Measurements from ENCODE around the gene ERBB4. TPM values are rescaled to one million over a fixed set of nuclear protein-coding genes. Genes with fewer than 3 reads are reported as not detected.
"Not testable (repeated sequence)": the region's sequence is repeated elsewhere in the genome, so short reads cannot be mapped to it uniquely, and the experiment has no call there.

The ERBB4 gene
- polyA plus RNA-seq, 6 donors from 2014 or later, result not detected

DNA sequence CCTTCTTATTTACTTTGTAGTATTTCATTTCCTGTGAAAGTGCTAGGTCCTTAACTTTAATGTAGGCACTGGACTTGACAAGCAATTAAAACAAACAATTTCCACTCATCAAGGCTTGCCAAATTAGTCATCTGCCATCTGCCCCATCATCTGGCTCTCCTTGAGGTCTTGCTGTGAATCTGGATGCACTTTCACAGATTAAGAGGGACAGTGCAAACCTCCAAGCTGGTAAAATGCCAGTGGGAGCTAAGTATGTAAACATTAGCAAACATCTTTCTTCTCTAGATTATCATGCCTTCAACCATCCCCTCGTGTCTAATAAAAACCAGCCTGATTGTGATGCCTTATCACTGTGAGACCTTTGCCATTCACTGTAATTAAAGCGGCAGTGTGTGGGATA lies 402.9 kb downstream of the ERBB4 start:
- DNase-seq, result no peak
- Mint-ChIP-seq H3K4me1 (no peaks in the 10 kb centered on the region), H3K36me3 (no peaks in the 10 kb centered on the region), H3K27me3 (no peaks in the 10 kb centered on the region), H3K9me3 (peaks cover 0 to 3% (median 0%) of the 10 kb centered on the region in 7 donors), H3K4me3 (no peak overlapping the region), H3K27ac (no peak overlapping the region)
- no peak for ATAC-seq (ENCODE audit: low read depth in 2 of 2)

- Mint-ChIP-seq H3K27ac (no peak overlapping the region), H3K36me3 (no peaks in the 10 kb centered on the region), H3K4me1 (no peaks in the 10 kb centered on the region), H3K9me3 (peaks cover 0 to 3% (median 0%) of the 10 kb centered on the region in 7 donors), H3K4me3 (no peak overlapping the region), H3K27me3 (no peaks in the 10 kb centered on the region)
- DNase-seq (no peak), ATAC-seq (ENCODE audit: low read depth in 2 of 2) (no peak)
Measured at GRCh38 chr2:212133337-212133736, 405.3 kb downstream of the ERBB4 start.

- ATAC-seq (ENCODE audit: low read depth in 2 of 2), result no peak
- no peak overlapping the region for H3K27ac Mint-ChIP-seq
- no peak overlapping the region for H3K4me3 Mint-ChIP-seq
- H3K27me3 Mint-ChIP-seq, result no peaks in the 10 kb centered on the region
- H3K9me3 Mint-ChIP-seq, result peaks cover 0 to 3% (median 0%) of the 10 kb centered on the region in 7 donors
- H3K4me1 Mint-ChIP-seq, result no peaks in the 10 kb centered on the region
- no peaks in the 10 kb centered on the region for H3K36me3 Mint-ChIP-seq
- no peak for DNase-seq
Measured at GRCh38 chr2:212124598-212124997, 414.0 kb downstream of the ERBB4 start.

DNA sequence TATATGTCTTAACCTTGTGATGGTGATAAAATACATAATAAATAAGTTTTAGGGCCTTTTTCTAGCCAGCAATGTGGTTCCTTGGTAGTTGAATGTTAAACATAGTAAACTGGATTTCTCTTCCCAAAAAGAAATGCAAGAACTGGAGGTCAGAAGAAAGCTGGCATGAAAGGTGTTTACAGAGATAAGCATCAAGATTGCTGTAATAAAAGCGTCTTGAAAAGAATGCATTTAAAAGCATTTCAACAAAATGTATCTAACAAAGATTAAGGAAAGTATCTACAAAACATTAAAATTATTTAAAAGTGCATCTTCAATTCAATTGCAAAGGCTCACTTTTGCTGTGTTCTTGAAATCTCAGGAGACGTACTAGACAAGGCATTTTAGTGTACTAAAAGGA lies 419.0 kb downstream of the ERBB4 start:
- no peaks in the 10 kb centered on the region for H3K4me1 Mint-ChIP-seq
- no peak for DNase-seq
- H3K4me3 Mint-ChIP-seq, result no peak overlapping the region
- H3K36me3 Mint-ChIP-seq, result no peaks in the 10 kb centered on the region
- ATAC-seq (ENCODE audit: low read depth in 2 of 2), result no peak
- no peaks in the 10 kb centered on the region for H3K27me3 Mint-ChIP-seq
- no peak overlapping the region for H3K27ac Mint-ChIP-seq
- peaks cover 0 to 1% (median 0%) of the 10 kb centered on the region in 7 donors for H3K9me3 Mint-ChIP-seq

DNA sequence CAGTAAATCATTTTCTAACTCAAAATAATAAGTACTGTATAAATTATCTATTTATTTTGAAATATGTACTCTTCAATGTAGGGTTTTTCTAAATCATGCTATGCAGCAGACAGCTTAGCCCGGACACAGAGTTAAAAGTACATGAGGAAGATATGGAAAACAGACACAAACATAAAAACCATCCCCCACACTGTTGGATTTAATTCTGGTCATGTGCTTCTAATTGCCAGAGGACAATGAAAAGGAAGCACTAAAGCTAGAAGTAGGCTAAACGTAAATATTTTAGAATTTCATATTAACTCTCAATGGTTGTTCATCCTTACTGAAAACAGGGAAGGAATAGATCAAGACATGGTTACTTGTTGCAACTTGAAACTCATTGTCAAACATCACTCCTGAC lies 420.7 kb downstream of the ERBB4 start:
- Mint-ChIP-seq H3K4me3 (no peak overlapping the region), H3K9me3 (no peaks in the 10 kb centered on the region), H3K36me3 (no peaks in the 10 kb centered on the region), H3K27ac (no peak overlapping the region), H3K4me1 (no peaks in the 10 kb centered on the region), H3K27me3 (no peaks in the 10 kb centered on the region)
- no peak for ATAC-seq (ENCODE audit: low read depth in 2 of 2)
- no peak for DNase-seq

DNA sequence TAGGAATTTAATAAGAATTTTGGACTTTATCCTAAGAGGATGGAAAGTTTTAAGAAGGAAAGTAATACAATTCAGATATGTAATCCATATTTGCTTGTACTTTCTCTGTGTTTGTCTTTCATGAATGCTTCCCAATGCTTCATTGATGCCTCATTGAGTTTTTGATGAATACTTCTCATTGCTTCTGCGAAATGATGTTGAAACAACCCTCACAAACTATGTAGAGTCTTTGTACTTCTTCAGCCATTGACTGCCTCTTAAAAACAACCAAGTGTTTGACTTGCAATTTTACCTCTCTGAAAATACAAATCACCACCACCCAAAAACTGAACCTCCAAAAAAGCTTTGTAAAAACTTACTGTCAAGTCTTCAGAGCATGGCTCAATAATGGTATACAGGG lies 424.1 kb downstream of the ERBB4 start:
- peaks cover 0 to 3% (median 0%) of the 10 kb centered on the region in 3 donors for H3K27me3 Mint-ChIP-seq

GRCh38 chr2:212112401-212112800 lies 426.2 kb downstream of the ERBB4 start:
- no peaks in the 10 kb centered on the region for H3K36me3 Mint-ChIP-seq
- peaks cover 0 to 3% (median 0%) of the 10 kb centered on the region in 3 donors for H3K27me3 Mint-ChIP-seq
- H3K27ac Mint-ChIP-seq, result no peak overlapping the region
- peaks cover 0 to 5% (median 0%) of the 10 kb centered on the region in 7 donors for H3K9me3 Mint-ChIP-seq
- no peak for ATAC-seq (ENCODE audit: low read depth in 2 of 2)
- H3K4me3 Mint-ChIP-seq, result no peak overlapping the region
- no peaks in the 10 kb centered on the region for H3K4me1 Mint-ChIP-seq
- no peak for DNase-seq

More for the DNA sequence above, 424.1 kb downstream of the ERBB4 start:
- Mint-ChIP-seq H3K36me3 (no peaks in the 10 kb centered on the region), H3K4me1 (no peaks in the 10 kb centered on the region), H3K9me3 (peaks cover 0 to 1% (median 0%) of the 10 kb centered on the region in 7 donors), H3K4me3 (no peak overlapping the region), H3K27ac (no peak overlapping the region)
- DNase-seq, result no peak
- no peak for ATAC-seq (ENCODE audit: low read depth in 2 of 2)

DNA sequence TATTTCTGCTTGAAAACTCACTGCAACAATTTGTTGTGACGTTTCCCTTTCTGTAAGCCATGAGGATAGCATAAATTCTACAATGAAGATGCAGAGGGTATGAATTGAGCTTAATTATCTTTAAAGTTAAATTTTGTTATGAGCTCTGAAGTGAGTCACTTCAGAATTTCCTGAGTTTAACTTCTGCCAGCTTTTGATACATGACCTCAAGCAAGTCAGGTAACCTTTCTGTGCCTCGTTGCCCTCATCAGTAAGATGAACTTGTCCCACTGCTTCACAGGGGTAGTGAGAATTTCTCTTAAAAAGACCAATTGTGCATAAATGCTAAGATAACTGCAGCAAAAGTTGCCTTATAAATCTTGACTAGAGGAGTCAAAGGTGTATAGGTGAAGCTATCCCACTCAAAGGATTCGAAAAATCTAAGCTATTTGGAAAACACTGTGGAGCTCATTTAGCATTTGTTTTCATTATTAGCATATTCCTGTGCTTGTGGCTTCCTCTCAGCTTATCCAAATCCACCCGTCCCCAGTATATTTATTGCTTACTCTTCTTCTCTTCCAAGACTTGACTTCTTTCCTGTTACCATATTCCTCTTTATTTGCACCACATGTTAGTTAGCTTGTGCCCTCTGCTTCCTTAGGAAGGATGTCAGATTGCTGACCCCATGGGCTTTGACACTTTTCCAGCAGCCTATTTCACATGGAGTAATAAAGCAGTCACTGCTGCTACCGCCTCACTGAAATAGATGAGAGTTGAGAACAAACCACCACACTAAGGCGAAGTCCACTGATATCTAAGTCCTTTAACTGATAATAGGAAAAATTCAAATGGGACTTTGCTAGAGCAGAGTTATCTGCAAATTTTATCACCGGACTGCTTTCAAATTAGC lies 428.6 kb downstream of the ERBB4 start:
- Mint-ChIP-seq H3K9me3 (peaks cover 0 to 16% (median 5%) of the 10 kb centered on the region in 7 donors), H3K4me1 (no peaks in the 10 kb centered on the region), H3K27ac (no peak overlapping the region), H3K4me3 (no peak overlapping the region), H3K27me3 (peaks cover 0 to 3% (median 0%) of the 10 kb centered on the region in 3 donors), H3K36me3 (no peaks in the 10 kb centered on the region)
- DNase-seq (no peak), ATAC-seq (ENCODE audit: low read depth in 2 of 2) (no peak)

DNA sequence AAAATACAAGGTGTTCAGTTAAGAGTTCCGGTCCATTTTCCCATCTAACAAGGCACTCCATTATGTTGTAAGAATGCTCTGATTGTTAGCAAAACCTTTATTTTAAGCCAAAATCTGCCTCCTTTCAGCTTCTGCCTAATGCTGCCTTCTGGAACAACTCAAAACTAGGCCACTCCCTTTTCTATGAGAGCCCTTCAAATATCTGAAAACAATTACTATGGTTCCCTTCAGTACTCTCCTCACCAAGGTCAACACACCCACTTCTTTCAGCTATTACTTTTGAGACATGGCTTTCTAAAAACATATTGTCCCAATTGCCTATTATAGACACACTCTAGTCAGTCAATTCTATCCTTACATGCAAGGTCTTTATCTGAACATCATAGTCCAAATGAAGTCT lies 429.4 kb downstream of the ERBB4 start:
- no peaks in the 10 kb centered on the region for H3K4me1 Mint-ChIP-seq
- H3K9me3 Mint-ChIP-seq, result peaks cover 0 to 16% (median 5%) of the 10 kb centered on the region in 7 donors
- peaks cover 0 to 3% (median 0%) of the 10 kb centered on the region in 3 donors for H3K27me3 Mint-ChIP-seq
- no peak overlapping the region for H3K4me3 Mint-ChIP-seq
- H3K27ac Mint-ChIP-seq, result no peak overlapping the region
- ATAC-seq (ENCODE audit: low read depth in 2 of 2), result no peak
- no peaks in the 10 kb centered on the region for H3K36me3 Mint-ChIP-seq
- DNase-seq, result no peak

DNA sequence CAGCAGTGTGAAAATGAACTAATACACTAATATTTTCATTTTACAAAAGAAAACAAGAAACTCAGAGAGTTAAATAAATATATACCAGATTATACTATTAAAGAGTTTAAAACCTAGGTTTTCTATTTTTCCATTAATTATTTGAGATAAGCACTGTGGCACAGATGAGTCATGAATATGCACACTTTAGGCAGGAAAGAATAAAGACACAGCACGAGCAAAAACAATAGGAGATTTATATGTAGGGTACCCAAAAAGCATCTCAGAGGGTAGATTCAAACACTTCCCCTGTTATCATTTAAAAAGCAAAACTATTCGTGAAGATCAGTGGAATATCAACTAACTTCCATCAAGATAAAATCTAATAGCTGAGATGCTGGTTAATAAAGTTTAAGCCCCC lies 430.6 kb downstream of the ERBB4 start:
- Mint-ChIP-seq H3K9me3 (peaks cover 0 to 16% (median 5%) of the 10 kb centered on the region in 7 donors), H3K27me3 (peaks cover 0 to 3% (median 0%) of the 10 kb centered on the region in 3 donors), H3K27ac (no peak overlapping the region), H3K4me1 (no peaks in the 10 kb centered on the region), H3K4me3 (no peak overlapping the region), H3K36me3 (no peaks in the 10 kb centered on the region)
- DNase-seq, result no peak
- ATAC-seq (ENCODE audit: low read depth in 2 of 2), result no peak

- DNase-seq, result no peak
- Mint-ChIP-seq H3K27ac (no peak overlapping the region), H3K4me1 (no peaks in the 10 kb centered on the region), H3K9me3 (peaks cover 0 to 16% (median 5%) of the 10 kb centered on the region in 7 donors), H3K36me3 (no peaks in the 10 kb centered on the region), H3K4me3 (no peak overlapping the region), H3K27me3 (peaks cover 0 to 3% (median 0%) of the 10 kb centered on the region in 3 donors)
- no peak for ATAC-seq (ENCODE audit: low read depth in 2 of 2)
Measured at GRCh38 chr2:212107014-212107413, 431.6 kb downstream of the ERBB4 start.

DNA sequence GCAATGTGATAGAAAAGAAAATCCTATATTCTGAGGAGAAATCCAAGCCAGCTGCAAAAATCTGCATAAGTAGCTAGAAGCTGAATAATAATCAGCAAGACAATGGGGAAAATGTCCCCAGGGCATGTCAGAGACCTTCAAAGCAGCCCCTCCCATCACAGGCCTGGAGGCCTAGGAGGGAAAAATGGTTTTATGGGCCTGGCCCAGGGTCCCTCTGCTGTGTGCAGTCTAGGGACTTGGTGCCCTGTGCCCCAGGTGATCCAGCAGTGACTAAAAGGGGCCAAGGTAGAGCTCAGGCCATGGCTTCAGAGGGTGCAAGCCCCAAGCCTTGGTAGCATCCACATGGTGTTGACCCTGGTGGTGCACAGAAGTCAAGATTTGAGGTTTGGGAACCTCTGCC lies 432.1 kb downstream of the ERBB4 start:
- H3K9me3 Mint-ChIP-seq, result peaks cover 0 to 16% (median 5%) of the 10 kb centered on the region in 7 donors
- H3K36me3 Mint-ChIP-seq; H3K27ac Mint-ChIP-seq; DNase-seq; H3K4me3 Mint-ChIP-seq; H3K27me3 Mint-ChIP-seq; H3K4me1 Mint-ChIP-seq; ATAC-seq (ENCODE audit: low read depth in 2 of 2): not testable (repeated sequence)

DNA sequence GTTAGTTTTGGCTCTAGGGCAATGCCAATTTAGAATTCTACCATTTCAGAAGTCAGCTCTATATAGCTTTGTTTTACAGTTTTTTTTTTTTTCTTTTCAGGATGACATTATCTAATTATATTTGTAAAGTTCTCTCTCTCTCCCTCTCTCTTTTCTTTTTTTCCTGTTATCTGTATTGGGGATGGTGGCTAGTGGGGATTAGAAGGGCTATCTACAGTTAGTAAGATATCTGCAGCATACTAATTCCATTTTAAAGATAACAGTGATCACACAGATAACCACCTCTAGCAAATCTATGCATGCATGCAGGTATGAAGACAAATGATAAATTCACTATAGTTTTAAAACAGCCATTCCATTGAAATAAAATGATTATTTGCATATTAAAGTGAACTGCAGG lies 438.9 kb downstream of the ERBB4 start:
- Mint-ChIP-seq H3K4me3 (no peak overlapping the region), H3K27ac (no peak overlapping the region), H3K36me3 (no peaks in the 10 kb centered on the region), H3K27me3 (no peaks in the 10 kb centered on the region), H3K4me1 (no peaks in the 10 kb centered on the region), H3K9me3 (peaks cover 0 to 8% (median 0%) of the 10 kb centered on the region in 7 donors)
- ATAC-seq (ENCODE audit: low read depth in 2 of 2) (no peak), DNase-seq (no peak)

- DNase-seq (no peak), ATAC-seq (ENCODE audit: low read depth in 2 of 2) (no peak)
- no peak overlapping the region for H3K27ac Mint-ChIP-seq
- H3K36me3 Mint-ChIP-seq, result no peaks in the 10 kb centered on the region
- no peak overlapping the region for H3K4me3 Mint-ChIP-seq
- H3K4me1 Mint-ChIP-seq, result no peaks in the 10 kb centered on the region
- H3K9me3 Mint-ChIP-seq, result peaks cover 0 to 8% (median 0%) of the 10 kb centered on the region in 7 donors
- no peaks in the 10 kb centered on the region for H3K27me3 Mint-ChIP-seq
Measured at GRCh38 chr2:212098966-212099365, 439.6 kb downstream of the ERBB4 start.

Data from naive B cell (primary cell).